NCI-H1436 treated with DMSO at 0.1 percent for 48 hours (cell line): ENCODE measurements around the gene LRRC74A.

Experiments
- DNase-seq: peaks from one replicate; lab custom pipeline; 2025; lab: John Stamatoyannopoulos, UW

The LRRC74A gene

GRCh38 chr14:76826122-76826521 is at the start of gene LRRC74A:
Gene LRRC74A (plus strand): TSS chr14:76826408. CDS start chr14:76826698, 290 bp downstream.
- DNase-seq: no peak

DNA sequence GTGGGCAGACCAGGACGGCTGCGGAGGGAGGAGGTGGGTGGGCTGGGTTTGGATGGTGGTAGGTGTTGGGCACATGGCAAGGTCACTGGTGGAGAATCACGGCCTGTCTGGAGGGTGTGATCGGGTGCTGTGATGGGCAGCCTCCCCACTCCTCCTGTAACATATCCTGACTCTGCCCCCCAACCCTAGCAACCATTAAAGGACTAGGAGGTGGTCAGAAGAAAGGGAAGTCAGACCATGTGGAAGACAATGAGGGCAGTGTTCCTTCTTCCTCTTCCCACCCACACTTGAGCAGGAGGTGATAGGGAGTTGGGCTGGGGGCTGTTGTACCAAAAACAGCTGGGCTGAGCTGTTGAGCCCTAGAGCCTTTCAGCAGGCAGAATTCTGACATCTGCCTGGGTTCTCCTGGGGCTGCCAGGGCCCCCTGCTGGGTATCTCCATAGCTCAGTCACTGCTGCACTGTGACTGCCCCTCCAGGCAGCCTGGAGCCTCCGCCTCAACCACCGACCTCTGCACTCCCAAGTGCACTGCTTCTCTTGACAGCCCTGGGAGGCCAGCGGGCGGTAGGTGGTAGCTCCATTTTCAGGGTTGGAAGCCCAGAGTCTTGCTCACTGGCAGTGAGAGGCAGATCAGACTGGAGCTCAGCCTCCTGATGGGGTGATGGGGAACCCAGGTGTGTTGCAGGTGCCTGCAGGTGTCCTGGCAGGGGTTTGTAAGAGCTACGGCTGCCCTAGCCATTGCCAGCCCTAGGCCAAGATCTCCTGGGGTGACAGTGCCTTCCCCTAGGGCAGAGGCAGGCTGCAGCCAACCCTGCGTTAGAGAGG is 49.6 kb upstream of the LRRC74A start:
- no peak for DNase-seq

GRCh38 chr14:76777721-76778120 is 48.5 kb upstream of the LRRC74A start:
- DNase-seq: no peak

- no peak for DNase-seq
These were observed 47.5 kb upstream of the LRRC74A start for GRCh38 chr14:76778546-76779215.

DNA sequence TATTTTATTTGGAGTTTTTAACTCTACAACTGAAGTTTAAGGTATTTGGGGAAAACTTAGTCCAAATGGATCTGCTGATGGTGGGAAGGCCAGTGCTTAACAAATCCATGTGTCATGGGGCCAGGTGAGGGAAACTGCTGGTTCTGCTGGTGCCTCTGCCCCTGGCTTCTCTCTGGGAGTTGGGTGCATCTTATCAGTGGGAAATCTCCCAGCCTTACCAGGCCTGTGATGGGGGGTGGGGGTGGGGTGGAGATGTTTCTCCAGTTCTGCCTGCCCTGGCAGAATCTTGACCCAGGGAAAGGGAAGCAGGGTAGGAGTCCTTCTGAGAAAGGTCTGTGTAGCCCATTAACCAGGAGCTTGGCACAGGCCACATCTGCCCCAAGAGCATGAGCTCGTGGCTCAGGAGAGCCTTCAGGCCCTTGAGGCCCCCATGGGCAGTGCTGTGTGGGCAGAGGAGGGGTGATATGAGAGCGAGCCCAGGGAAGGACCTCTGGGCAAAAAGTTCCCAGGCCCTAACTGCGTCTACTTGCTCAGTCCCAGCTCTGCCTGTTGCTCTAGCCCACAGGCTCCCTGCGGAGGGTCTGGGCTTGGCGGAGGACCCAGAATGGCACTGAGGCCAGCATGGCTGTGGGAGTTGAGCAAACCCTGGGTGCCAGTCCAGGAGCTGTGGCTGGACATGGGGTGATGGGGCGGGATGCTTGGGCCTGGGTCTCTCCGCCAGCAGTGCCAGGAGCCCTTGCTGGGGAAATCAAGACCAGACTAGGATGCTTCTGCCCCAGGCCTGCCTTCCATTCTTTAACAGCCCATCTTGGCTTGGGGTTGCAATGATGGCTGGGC is 46.8 kb upstream of the LRRC74A start:
- no peak for DNase-seq

DNA sequence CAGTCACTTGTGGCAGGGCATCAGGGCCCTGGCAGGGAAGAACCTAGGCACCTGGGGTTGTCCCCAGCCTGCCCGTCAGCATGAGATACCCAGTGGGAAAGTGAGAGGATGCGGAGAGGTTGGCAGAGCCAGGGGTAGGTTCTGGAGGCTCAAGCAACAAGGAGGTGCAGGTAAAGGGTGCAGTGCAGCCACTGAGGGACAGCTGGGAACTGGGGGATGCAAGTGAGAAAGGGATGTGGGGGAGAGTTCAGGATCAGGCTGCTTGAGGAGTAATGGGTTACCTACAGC is 46.2 kb upstream of the LRRC74A start:
- DNase-seq: no peak

DNA sequence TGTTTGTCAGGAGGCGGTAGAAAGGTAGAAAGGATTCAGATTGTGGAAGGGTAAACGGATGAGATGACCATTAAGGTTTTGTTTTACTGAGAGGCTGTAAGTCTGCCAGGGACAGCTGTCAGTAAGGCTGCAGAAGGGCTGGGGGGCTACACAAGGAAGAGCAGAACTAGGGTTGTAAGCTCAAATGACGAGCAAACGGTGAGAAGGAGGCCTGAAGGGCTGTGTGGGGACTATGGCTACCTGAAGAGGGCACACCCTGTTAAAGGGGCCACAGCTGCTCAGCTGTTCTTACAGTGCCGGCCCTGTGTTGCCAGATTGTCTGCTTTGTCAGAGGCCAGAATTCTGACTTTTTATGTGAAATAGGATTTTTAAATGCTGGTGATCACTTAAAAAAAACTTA is 45.8 kb upstream of the LRRC74A start:
- no peak for DNase-seq

GRCh38 chr14:76780875-76781647 is 45.1 kb upstream of the LRRC74A start:
- no peak for DNase-seq

DNA sequence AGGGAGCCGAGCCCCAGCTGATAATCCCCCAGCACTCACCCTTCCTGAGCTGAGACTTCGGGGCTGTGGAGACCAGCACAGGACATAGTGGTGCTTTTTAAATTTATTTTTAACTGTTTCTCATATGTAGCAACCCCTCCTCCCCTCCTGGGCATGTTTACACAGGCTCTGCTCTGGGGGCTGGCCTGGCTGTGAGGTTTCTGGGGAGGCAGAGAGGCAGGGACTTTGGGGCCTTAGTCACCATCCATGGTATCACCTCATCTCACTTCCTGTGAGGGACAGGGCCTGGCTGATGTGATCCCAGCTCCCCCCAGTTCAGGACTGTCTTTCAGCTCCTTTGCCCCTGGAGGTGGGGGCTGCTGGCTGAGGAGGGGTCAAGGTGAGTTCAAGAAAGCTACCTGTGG is 44.6 kb upstream of the LRRC74A start:
- no peak for DNase-seq

DNA sequence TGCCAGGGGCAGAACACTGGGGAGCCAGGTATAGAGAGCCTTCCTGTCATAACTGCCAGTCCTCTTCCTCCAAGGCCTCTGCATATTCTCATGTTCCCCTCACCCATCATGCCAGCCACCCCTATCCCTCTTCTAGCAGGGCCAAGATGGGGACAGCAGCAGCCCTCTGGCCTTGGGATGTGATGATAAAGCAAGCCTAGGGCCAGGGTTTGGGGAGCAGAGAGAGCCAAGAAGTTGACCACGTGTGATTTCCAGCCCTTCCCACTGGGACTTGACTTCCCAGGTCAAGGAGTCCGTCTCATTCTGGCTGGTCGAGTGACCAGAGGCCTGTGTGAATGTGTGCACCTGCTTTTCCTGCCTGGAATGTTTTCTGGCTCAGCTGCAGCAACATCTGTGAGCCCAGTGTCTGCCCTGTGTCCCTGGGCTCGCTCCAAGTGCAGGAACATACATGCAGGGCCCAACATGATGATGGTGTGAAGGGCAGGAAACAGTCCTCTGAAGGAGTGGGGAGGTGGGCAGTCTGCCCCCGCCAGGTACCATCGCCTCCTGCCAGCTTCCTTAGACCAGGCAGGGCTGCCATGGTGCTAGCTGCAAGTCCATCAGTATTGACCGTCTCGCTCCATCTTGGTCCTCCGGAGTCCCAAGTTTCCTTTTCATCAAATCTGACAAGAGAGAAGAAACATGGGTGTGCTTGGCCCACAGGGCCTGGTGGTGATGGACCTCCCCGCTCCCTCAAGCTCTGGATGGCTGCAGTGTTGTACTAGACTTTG is 43.9 kb upstream of the LRRC74A start:
- no peak for DNase-seq

- DNase-seq: no peak
These were observed 43.2 kb upstream of the LRRC74A start for GRCh38 chr14:76782885-76783566.

- no peak for DNase-seq
These were observed 41.8 kb upstream of the LRRC74A start for GRCh38 chr14:76784266-76784874.

DNA sequence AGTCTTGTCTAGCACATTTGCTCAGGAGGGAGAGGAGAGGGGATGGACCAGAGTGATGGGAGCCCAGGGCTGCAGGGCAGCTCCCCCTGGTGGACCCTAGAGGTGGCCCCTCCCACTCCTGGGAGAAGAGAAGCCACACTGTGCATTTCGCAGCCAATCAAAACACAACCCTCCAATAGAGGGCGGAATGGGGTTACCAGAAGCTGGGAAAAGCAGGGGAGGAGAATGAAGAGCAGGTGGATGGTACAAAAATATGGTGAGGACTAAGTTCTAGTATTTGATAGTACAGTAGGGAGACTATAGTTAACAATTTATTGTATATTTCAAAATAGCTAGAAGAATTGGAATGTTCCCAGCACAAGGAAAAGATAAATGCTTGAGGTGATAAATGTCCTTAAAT is 41.3 kb upstream of the LRRC74A start:
- peak; percentile 51 for DNase-seq

GRCh38 chr14:76786601-76787000 is 39.6 kb upstream of the LRRC74A start:
- DNase-seq: no peak

DNA sequence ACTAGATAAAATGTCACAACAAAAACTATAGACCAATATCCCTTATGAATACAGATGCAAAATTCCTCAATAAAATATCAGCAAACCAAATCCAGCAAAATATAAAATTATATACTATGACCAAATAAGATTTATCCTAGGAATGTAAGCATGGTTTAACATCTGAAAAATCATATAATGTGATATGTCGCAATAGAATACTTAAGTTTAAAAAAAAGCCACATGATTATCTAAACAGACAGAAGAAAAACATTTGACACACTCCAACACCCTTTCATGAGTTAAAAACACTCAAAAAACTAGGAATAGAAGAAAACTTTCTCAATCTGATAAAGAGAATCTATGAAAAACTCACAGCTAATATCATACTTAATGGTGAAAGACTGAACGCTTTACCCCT is 33.8 kb upstream of the LRRC74A start:
- no peak for DNase-seq

DNA sequence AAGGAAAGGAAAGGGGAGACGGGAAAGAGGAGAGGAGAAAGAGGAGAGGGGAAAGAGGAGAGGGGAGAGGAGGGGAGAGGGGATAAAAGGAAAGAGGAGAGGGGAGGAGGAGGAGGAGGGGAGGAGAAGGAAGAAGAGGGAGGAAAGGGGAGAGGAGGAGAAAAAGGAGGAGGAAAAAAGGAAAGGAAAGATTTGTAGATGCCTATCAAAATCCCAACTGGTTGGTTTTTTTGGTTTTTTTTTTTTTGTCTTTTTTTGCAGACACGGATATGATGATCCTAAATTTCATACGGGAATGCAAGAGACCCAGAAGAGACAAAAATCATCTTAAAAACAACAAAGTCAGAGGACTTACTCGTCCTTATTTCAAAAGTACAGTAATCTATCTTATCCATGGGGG is 32.9 kb upstream of the LRRC74A start:
- DNase-seq: no peak

- DNase-seq: no peak
These were observed 32.3 kb upstream of the LRRC74A start for GRCh38 chr14:76793956-76794355.

DNA sequence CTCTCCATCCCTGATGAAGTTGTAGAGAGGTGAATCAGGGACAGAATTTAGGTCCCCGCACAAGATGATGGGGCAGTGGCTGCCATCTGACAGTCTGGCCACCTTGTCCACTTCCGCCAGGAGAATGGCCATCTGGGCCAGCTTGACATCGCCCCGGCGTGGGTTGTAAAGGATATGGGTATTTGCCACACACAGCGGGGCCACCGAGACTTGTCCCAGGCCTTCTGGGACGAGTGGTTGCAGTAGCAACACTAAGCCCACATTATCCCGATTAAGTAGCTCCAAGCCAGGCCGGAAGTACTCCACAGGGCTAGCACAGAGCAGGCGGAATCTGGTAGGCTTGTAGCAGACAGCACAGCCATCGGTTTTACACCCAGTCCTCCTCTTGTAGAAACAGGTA is 19.8 kb upstream of the LRRC74A start:
- DNase-seq: no peak

GRCh38 chr14:76808011-76808410 is 18.2 kb upstream of the LRRC74A start:
- no peak for DNase-seq

DNA sequence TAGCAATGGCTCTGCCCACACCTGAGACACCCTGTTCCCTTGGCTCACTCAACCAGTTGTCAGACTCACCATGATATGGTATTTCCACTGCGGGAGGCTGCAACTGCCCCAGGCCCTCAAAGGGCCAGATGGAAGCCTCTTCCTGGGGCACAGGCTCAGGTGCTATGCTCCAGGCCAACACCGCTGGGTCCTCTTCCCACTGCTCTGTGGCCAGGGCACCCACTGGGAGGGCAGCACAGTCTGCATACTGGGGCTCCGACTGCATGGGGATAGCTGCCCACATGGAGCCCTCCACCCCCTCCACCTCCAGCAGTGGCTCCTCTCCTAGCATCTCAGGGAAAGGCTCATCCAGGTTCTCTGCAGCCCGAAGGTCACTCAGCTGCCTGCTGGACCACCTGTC is 17.2 kb upstream of the LRRC74A start:
- DNase-seq: no peak
